SK-N-DZ (cell line): ENCODE data around the gene SLC2A11.
"Not testable (repeated sequence)": the region's sequence is repeated elsewhere in the genome, so short reads cannot be mapped to it uniquely, and the experiment has no call there.

Experiments
- DNase-seq: peaks from one replicate; pipeline ENCODE4 v3.0.0-alpha.2; 2015; ENCODE audit warnings: low spot score

SLC2A11 gene

DNA sequence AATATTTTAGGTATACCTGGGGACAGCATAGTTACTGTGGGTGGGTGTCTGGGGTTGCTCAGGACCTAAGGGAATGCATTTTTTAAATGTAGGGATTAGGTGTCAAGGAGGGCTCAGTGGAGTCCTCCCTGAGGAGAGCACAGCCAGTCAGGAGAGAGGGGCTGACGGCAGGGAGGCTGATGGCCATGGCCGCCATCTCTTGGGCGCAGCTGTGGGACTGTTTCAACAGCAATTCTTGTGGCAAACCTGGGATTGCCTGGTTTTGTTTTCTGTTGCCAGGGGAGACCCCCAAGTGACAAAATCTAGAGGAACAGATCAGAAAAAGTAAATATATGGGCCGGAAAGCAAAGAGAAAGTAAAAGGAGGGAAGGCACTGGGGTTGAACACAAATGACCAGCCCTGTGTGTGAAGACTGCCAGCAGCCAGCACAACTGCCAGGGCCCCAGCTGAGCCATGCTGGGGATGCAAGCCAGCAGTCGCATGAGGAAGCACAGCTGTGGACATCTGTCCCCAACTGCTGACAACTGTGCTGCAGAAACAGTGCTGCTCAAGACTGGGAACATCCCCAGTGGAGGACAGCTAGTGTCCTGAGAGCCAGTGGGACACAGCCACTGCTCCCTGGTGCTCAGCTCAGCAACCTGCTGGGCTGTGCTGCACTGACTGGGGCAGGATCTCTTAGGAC lies 47.0 kb downstream of the SLC2A11 start:
- DNase-seq: no peak

DNA sequence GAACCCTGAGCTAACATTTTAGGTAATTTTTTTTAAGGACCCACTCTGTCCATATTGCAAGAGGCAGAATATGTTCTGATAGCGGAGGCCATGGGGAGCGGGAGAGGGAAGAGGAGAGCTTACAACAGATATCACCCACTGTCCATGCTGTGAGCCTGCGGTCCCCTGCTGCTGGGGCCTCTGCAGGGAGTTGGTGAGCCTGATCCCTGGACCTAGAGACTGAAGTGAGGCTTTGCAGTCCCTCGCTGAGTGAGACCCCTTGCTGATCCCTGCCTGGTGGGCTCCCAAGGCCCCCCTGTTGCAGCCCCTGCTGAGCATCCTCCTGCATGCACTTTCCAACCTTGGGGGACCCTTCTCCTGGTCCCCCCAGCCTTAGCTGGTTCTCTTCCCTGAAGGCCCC lies 49.0 kb downstream of the SLC2A11 start:
- DNase-seq: no peak

GRCh38 chr22:23907423-23907822 lies 49.7 kb downstream of the SLC2A11 start:
- not testable (repeated sequence) for DNase-seq

- no peak for DNase-seq
Observed at GRCh38 chr22:23908587-23909205, 51.0 kb downstream of the SLC2A11 start.

- DNase-seq: no peak
Observed at GRCh38 chr22:23909296-23909898, 51.7 kb downstream of the SLC2A11 start.

DNA sequence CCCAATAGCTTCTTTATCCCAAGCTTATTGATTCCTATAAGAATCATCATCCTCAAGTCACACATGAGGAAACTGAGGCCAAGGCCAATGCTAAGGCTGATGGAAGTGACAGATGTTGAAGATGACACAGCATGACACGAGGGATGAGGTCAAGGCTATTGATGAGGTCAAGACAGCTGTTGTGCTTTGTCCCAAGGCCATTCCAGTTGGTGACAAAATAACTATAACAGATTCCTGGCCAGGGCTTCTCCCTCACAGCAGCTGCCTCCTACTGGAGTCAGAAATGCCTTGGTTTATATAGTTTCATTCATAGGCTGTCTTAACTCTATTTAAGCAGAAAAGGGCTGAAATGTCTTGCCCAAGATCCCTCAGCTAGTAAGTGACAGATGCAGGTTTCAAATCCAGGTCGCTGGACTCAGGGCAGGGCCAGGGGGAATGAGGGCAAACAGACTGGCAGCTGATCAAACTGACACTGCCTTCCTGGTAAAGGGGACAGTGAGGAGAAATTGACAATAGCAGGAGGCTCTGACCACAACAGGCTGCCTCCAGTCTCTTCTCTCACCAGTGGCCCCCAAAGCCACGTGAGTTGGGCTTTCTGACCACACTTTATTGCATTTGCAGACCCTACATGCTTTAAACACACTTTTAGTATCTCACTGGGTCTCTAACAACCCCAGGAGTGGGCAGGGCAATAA lies 53.0 kb downstream of the SLC2A11 start:
- DNase-seq: no peak

DNA sequence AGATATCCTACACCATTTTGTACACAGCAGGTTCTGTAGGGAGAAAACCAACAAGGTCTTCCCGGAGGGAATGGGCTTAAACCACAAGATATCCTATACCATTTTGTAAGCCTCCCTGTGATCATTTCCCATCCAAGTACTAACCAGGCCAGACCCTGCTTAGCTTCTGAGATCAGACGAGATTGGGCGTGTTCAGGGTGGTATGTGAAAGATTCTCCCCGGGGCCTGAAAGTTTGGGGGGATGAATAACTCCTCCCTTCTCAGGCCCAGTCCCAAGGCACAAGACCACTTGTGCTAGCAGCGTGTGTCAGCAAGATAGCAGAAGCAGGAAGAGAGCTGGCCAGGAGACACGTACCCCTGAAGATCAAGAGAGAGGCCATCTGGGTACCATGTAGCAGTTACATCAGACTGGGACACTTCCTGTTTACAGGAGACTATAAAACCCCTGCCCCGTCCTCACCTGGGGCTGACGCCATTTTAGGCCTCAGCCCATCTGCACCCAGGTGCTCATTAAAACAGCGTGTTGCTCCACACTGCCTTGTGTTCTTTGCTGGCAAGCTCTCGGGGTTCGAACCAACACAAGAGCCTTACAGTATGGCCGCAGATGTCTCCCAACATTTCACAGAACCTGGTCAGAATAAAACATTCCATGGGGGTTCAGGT lies 53.8 kb downstream of the SLC2A11 start:
- DNase-seq: no peak

DNA sequence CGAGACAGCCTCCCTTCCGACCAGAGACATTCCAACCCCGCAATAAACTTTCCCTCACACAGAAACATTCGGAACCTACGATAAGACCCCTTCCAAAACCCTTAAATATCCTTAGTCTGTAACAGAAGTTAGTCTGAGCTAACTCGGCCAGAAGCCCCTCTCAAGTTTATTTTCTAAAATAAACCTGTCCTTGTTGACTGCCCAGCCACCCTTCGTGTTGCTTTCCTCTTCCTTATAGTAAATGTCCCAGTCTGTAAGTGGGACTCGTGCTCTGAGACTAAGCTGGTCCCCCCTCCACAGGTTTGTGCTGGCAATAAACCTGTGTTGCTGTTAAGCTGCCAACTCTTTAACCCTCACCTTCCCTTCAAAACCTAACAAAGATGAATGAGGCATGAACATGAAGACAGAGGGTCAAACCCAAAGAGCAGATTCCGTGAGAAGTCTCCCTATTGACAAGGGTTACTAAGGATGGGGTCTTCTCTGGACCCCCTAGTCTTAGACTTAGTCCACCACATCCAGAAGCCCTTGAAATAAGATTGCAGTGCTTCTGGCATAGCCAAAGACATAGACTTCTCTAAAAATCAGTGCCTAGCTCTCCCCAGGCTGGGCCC lies 54.7 kb downstream of the SLC2A11 start:
- no peak for DNase-seq

- DNase-seq: no peak
Observed at GRCh38 chr22:23913306-23913660, 55.6 kb downstream of the SLC2A11 start.

DNA sequence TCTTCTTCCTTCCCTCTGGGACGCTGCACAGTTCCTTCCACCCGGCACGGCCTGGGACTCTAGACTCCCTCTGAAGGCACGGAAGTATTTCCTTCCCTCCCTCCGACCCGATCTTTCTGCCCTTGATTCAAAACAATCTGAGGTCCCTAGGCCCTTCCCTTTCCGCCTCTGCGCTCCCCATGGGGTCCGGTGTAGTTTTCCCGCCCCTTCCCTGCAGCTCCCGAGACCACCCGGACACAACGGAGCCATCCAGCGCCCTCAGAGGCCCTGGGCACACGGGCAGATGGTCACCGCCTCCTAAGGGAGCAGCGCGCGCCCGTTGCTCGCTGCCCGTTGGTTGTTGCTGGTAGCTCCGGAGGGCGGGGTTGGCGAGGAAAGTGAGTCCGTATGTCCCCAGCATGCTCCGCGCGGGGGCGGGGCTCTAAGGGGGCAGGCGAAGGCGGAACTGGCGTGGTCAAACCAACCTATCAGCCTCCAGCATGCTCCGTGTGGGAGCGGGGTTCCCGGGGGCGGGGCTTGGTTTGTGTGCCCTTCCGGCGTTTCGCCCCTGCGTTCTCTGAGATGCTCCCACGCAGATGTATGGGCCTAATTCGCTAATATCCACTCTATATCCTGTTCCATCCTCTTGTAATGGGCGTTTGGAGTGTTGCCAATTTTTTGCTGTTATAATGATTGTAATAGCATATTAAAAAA lies 56.1 kb downstream of the SLC2A11 start:
- peak; percentile 99 for DNase-seq

DNA sequence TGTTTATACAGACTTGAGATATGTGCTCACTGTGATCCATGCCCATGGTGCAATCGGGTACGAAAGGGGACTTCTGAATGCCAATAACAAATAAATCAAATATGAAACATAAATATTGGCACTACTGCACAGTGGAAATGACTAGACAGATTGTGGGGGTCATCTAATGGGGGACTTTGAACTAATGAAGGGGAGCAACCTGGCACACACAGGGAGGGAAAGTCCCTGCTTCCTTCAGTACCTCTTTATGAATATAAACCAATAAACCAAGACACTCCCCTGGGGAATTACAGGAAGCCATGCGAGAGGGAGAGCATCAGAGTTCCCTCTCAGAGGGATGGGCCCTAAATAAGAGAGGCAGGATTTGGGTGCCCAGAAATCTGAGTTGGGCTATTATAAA lies 57.6 kb downstream of the SLC2A11 start:
- no peak for DNase-seq

- not testable (repeated sequence) for DNase-seq
Observed at GRCh38 chr22:23920267-23920611, 62.6 kb downstream of the SLC2A11 start.

DNA sequence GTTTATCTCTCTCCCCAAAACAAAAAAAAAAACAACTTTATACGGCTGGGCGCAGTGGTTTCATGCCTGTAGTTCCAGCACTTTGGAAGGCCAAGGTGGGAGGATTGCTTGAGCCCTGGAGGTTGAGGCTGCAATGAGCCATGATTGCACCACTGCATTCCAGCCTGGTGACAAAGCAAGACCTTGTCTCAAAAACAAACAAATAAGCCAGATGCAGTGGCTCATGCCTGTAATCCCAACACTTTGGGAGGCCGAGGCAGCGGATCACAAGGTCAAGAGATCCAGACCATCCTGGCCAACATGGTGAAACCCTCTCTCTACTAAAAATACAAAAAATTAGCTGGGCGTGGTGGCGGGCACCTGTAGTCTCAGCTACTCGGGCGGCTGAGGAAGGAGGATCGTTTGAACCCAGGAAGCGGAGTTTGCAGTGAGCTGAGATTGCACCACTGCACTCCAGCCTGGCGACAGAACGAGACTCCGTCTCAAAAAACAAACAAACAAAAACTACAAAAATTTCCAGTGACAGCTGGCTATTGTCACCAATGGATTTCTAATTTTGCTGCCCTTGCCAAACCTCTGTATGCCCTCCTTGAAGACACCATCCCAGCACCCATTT lies 64.0 kb downstream of the SLC2A11 start:
- DNase-seq: not testable (repeated sequence)

DNA sequence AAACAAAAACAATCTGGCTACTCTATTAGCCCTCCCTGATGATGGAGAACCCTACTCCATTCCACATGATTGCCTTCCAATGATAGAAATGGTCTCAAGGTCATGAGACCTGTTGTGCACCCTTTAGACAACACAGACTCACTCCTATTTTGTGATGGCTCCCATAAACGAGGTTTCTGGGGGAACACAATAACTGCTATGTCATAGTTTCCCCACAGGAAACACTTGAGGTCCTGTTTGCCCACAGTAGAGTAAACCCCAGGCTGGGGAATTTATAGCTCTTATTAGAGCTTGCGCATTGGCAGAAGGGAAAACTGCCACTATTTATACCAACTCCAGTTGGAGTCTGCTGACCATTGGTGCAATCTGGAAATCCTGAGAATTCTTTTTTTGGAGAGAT lies 65.2 kb downstream of the SLC2A11 start:
- no peak for DNase-seq

GRCh38 chr22:23925020-23925606 lies 67.4 kb downstream of the SLC2A11 start:
- DNase-seq: no peak

GRCh38 chr22:23926561-23926960 lies 68.9 kb downstream of the SLC2A11 start:
- DNase-seq: no peak
